GM19099 (cell line): ENCODE data around the gene GABARAP.

Experiments
- POLR2A ChIP-seq: IDR thresholded peaks from 3 replicates; pipeline ENCODE4 v1.6.1; 2011; ENCODE audit warnings: low read depth; ENCODE audit not compliant: insufficient read length; ENCODE audit errors: extremely low read depth

The GABARAP gene

DNA sequence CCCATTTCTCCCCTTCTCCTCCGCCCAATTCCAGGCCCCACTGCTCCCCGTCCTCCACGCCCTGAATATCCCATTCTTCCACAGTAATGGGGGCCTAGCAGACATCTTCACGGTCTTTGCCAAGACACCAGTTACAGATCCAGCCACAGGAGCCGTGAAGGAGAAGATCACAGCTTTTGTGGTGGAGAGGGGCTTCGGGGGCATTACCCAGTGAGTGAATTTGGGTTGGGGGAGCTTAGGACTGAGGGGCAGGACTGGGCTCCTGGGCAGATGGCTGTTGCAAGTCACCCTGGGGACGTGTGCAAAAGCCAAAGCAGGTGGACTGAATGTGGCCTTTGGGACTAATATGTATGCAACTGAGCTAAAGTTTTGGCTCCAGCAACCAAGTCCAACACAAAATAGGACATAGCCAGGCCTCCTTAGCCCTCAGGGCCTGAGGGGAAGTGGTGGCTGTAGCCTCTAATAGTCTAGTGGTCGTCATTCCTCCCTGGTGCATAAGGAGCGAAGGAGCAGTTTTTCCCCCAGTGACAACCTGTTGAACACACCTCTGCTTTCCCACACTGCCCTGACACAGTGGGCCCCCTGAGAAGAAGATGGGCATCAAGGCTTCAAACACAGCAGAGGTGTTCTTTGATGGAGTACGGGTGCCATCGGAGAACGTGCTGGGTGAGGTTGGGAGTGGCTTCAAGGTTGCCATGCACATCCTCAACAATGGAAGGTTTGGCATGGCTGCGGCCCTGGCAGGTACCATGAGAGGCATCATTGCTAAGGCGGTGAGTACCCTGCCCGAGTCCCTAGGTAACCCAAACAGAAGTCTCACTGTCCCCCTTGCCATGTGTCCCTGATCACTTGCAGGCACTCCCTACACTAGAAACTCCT lies 19.9 kb downstream of the GABARAP start:
- TF ChIP-seq POLR2A = peak; percentile 24

- no peak for TF ChIP-seq POLR2A
Observed at GRCh38 chr17:7221278-7222092, 20.8 kb downstream of the GABARAP start.

- TF ChIP-seq POLR2A = no peak
Observed at GRCh38 chr17:7220593-7221277, 21.5 kb downstream of the GABARAP start.

GRCh38 chr17:7219812-7220592 lies 22.2 kb downstream of the GABARAP start, which contains the start of the genes ACADVL and DLG4:
TSS of gene ACADVL (plus strand) at chr17:7219938. CDS start at chr17:7219985, 47 bp downstream.
TSS of gene DLG4 (minus strand) at chr17:7219836.
- TF ChIP-seq POLR2A = peak; percentile 73

DNA sequence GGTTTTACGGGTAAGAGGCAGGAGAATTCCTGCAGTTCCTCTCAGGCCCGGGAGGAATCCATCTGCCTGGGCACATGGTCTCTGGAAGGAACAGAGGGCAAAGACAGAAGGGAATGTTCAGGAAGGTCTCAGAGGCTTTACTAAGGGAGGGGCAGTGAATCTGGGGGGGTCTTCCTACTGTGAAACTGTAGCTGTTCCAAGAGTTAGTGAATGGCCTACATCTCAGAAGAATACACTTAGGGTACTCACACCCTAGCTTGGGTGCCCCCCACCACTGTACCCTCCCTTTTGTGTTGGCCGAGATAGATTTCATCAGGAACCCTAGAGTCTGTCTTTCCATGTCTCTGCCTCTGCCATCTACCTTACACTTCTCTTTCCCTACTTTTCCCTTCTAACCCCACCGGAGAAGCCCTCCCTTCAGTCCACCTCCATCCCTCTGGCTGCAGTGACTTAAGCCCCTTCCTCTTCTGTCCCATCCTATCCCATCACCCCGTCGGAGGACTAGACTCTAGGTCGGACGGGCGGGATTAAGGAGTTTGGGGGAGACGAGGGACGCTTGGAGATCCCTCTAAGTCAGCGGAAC lies 22.9 kb downstream of the GABARAP start:
- TF ChIP-seq POLR2A = no peak

DNA sequence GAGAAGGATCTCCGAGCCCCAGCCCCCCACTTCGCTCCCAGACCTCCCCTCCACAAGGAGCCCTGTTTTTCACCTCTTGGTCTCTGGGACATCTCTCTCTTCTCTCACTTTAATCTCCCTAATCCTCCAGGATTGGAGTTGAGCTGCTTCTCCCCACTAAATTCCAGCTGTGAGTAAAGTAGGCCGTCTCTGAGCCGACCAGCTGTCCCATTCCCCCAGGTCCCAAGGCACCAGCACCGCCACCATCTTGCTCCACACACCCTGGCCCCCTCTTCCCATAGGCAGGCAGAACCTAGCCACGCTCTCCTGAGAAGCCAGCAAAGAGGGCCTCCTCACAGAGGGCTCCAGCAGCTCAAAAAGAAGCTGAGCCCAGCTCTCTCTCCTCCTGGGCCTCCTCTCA lies 23.5 kb downstream of the GABARAP start:
- TF ChIP-seq POLR2A = no peak

DNA sequence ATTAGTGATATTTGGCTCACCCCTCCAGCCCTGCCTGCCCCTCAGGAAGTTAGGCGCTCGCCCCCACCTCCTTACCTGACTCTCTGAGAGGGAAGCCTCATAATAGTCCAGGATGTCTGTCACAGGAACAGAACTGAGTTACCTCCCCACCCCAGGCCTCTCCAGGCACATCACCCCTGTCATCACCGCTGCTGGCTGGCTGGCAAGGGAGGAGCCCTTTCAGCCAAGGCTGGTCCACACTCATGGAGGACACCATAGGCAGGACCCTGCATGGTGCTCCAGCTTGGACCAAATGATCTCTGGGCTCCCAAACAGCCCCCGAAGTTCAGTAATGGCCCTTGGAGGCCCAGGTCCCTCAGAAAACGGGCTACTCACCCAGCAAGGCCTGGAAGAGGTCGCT lies 24.1 kb downstream of the GABARAP start:
- no peak for TF ChIP-seq POLR2A

GRCh38 chr17:7217113-7217987 lies 24.9 kb downstream of the GABARAP start:
- TF ChIP-seq POLR2A = peak; percentile 28

- TF ChIP-seq POLR2A = no peak
Observed at GRCh38 chr17:7216242-7217112, 25.8 kb downstream of the GABARAP start.

DNA sequence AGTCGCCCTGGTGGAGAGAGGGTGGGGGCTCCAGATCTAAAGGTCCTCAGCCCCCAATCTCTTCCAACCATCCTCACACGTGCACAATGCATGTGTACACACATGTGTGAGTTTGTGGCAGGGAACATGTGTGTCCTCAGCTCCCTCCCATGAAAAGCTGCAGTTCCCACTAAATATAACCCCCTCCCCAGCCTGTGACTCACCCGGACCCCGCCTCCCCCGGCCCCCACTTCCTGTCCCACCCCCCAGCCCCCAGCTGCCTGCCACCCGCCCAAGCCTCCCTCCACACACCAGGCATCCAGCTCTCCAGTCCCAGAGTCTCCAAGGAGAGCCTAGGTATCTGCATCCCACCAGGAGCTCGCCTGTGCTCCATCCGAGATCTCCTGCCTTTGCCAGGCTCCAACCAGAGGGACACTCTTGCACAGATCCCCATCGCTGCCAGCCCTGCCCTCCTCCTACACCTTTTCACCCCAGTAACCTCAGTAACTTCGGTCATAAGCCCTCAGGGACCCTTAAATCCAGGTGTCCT lies 26.5 kb downstream of the GABARAP start:
- TF ChIP-seq POLR2A = no peak

- no peak for TF ChIP-seq POLR2A
Observed at GRCh38 chr17:7215136-7215638, 27.1 kb downstream of the GABARAP start.
